HG03108 (cell line): ENCODE measurements around the gene MYH10.

Experiments
- ATAC-seq: cut with Tn5 transposase; IDR thresholded peaks from one replicate; pipeline ENCODE4 v1.9.1; 2021; ENCODE audit warnings: moderate library complexity; ENCODE audit not compliant: unreplicated experiment

Gene MYH10

DNA sequence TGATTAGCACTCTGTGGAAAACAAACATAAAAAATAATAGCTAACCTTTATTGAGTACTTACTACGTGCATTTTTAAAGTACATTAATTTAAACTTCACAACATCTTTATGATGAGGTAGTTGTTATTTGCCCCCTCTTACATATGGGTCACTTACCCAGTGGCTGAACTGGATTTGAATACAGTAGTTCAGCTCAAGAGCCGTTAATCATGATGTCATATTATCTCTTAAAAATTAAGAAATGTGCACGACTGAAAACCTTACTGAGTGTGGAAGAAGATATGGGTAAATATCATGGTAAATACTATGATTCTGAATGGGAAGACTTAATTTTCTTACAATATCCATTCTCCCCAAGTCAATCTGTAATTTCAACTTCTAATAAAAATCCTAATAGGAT, 177.2 kb downstream of the MYH10 start:
- ATAC-seq, result no peak

DNA sequence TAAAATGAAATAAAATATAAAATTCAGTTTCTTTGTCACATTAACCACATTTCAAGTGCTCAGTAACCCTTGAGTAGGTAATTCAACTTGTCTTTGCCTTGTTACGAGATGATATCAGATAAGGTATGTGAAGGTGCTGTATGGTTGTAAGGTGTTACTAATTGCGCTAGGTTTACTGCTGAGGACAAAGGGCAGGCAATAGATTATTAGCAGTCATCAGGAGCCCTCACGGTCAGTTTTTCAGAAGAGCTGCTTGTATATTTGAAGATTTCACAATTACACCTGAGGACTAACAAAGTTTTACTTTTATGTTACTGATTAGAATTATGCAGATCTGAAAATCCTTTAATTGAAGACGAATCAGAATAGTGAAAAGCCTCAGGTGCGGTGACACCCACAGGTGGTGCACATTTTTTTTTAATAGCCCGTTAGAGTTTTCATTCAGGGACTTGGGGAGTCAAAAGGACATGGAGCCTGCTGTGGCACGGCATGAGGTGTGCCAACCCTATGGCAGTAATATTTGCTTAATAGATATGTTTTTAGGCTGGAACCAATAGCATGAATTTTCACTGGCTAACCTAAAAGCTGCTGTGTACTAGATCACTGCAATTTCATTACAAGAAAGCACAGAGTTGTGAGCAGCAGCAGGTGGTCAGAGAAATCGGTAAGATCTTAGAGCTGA, 178.5 kb downstream of the MYH10 start:
- no peak for ATAC-seq

DNA sequence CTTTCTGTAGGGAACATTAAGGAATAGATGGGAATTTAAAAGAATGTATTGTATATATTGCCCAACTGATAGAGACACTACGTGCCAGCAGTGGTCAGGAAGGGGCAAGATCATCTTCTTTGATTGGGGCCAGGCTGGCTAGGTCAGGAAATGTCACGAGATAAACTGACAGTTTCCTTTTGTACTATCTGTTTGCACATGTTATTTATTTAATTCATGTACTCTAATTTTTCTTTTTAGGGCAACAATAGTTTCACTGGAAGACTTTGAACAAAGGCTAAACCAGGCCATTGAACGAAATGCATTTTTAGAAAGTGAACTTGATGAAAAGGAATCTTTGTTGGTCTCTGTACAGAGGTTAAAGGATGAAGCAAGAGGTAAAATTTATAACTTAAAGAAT, 182.2 kb downstream of the MYH10 start:
- no peak for ATAC-seq

DNA sequence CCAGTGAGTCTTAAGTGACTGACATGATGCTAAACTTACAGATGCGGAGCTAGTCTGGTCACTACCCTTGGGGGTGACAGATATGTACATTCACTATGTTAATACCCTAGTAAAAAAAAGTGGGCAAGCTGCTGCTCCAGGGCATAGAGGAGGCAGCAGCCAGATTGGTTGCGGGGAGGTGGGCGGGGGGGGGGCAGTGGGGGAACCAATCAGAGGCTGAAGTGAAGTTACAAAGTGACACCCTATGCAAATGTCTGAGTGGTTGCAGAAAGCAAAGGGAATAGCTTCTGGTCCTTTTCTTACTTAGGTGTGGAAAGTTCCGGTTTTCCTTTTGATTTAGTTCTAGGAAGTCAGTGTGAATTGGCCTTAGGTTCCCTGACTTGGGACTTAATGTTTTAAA, 182.7 kb downstream of the MYH10 start:
- ATAC-seq, result no peak

DNA sequence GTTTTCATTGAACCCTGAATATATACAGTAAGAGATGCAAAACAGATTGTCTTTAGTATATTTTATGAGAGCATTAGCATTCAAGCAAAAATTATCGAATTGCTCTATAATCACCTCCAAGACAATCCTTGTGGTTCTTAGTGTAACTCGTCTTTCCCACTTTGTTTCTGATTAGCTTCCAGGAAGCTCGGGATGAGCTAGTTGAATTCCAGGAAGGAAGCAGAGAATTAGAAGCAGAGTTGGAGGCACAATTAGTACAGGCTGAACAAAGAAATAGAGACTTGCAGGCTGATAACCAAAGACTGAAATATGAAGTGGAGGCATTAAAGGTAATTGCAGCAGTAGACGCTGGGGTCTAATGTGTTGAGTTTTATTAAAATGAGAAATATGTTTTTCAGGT, 185.0 kb downstream of the MYH10 start:
- no peak for ATAC-seq

DNA sequence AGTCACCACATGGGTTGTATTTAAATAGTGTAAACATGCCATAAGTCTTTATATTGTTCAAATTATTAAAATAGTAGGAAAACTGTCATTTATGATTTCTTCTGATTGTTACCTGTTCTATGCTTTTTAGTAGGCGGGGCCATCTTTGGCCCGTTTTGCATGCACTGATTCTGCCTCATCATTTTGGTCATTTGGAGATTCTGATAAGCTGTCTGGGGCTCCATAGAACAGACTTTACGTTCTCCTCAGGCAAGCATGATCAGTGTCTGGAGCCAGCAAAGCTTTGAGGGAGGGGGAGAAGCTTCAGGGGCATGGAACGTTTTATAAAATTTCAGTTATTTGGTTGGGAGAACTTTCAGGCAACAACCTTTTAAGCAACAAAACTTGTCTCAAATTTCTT, 186.0 kb downstream of the MYH10 start:
- no peak for ATAC-seq

DNA sequence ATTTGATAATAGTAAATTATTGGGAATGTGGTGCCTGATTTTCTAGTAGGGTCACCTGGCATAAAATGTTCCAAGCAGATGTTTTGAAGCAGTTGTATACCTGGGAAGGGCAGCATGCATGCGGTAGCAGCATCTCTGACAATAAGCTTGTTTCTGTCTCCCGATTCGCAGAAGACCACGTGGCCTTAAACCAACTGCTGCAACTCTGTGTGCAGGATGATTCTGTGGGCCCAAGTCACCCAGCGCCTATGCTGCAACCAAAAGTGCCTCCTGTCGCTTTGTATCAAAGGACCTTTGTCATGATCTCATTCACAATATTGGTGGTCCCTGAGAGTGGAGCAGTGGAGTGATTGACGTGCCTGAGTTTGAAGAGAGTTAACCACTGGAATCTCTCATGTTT, 186.8 kb downstream of the MYH10 start:
- no peak for ATAC-seq

DNA sequence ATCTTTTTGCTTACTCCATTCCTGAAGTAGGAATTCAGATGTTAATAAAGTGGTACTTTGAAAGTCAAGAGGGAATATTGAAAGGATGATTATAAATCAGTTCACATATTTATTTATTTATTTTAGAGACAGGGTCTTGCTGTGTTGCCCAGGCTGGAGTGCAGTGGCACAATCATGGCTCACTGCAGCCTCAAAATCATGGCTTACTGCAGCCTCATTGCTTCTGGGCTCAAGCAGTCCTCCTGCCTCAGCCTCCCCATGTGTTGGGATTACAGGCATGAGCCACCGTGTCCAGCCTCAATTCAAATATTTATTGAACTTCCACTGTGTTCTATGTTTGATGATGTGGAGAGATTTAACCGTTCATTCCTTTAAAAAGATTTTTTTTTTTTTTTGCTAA, 188.2 kb downstream of the MYH10 start:
- no peak for ATAC-seq

DNA sequence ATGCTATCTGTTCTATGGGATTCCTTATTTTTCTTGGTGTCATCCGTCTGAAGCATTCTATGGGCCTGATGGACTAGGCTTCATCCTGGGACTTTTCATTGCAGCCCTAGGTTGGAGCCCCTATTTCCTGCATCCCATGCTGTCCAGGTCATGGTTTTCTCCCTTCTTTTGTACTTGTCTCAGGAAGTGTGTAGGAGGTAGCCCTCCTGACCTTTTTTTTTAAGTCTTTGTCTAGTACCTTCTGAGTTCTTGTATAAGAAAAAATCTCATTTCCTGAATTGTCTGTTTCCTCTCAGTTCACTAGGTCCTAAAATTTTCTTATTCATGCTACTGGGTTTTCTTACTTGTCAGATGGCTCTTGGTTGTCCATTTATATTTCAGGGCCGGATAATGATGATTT, 188.8 kb downstream of the MYH10 start:
- ATAC-seq, result no peak

DNA sequence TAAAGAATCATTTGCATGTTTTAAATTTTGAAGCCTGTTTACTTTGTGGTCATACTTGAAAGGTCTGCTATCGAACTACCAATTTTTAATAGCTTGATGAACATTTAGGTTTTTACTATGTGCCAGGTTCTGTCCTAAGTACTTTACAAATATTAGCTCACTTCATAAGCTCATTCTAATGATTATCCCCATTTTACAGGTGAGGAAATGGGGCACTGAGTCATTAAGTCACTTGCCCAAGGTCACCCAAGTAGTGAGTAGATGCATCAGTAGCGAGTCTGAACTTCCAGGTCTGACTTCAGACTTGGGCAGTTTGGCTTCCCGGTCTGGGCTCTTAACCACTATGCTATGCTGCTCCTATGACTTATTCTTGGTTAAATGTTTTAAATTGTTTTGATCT, 190.8 kb downstream of the MYH10 start:
- ATAC-seq, result no peak

DNA sequence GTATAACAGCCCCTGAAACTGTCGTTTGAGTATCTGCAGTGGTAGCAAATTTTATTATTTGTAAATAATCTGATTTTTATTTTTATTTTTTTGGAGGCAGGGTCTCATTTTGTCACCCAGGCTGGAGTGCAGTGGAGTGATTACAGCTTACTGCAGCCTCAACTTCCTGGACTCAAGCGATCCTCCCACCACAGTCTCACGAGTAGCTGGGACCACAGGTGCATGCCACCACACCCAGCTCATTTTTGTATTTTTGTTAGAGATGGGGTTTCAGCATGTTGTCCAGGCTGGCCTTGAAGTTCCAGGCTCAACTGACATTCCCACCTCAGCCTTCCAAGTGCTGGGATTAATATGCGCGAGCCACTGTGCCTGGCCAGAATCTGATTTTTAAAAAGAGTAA, 192.1 kb downstream of the MYH10 start:
- ATAC-seq, result no peak

DNA sequence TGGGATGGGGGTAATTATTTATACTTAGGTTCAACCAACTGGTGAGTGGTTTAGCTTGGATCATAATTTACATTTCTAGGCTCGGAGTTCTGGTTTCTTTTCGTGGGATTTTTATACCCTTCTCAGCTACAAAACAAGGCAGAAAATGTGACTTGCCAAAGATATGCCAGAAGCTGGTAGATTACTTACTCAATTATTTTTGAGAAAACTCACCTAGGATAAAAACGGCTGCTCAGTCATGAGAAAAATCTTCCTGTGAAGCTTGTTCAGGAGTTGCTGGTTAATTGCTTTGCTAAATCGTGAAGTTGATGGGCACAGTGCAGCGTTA, 193.7 kb downstream of the MYH10 start:
- no peak for ATAC-seq

DNA sequence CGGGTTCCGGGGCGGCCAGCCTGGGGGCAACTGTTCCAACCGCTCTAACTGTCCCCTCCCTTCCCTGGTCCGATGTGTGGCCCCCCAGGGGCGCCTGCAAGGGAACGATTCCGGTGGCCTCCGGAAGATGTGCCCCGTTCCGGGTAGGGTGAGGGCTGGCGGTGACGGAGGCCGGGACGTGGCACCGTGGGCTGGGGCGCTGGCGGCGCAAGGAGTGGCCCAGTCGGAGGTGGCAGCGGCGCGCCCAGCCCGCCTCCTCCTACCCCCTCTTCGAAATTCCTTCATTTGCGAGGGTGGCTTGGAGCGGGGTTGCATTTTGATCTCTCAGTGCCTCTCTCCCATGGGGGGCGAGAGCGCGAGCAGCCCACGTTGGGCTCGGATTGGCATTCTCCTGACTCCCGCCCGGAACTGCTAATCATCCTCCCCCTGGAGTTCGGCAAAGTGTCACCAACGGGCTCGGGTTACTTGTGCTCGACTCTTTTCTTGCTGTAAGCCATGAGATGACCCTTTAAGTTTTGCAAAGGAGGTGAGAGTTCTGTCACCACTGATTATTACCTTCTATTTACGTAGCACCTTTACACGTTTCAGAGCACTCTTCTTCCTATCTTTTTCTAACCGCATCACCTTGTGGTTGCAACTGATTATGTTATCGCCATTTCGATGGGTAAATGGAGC, 194.2 kb downstream of the MYH10 start:
- peak; percentile 46 for ATAC-seq

DNA sequence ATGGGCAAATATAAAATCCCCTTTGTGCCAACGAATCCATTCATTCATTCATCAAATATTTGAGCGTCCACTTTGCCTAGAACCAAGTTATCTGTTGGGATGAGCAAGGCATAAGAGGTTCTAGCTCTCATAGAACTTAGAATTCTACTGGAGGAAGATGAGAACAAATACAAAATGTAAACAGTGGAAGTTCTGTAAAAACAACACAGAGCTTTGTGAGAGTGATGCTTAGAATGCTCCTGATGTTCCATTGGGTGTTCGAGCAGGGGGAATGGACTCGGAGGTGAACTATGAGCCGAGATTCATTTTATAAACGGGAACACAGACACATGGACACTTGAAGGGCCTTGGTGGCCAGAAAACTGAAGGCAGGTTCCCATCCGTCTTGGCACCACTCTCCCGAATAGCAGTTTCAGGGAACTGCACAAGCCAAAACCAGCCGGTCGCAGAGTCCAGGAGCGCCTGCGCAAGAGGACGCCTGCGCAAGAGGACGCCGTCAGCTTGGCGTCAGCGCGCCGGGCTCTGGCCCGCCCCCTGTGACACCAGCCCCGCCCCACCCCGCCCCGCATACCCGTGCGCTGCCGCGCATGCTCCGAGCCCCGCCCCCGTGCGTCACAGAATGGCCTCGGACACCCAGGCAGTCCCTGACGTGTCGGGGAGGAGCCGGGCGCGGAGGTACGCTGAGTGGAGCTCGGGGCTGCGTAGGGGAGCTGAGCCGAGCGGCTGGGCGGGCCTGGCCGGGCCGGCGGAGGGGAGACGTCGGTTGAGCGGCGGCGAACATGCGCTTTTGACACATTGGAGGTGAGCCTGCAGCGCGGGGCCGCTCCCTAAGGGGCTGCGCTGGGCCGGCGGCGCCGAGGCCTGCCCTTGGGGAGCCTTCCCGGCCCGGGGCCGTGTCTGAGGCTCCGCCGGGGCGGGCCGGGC, 195.0 kb downstream of the MYH10 start, which contains the start of gene NDEL1:
TSS of gene NDEL1 (plus strand) at position 640 of the 924 bp plus-strand sequence. CDS start 8,388 bp downstream, outside the sequence.
- ATAC-seq, result peak; percentile 89

DNA sequence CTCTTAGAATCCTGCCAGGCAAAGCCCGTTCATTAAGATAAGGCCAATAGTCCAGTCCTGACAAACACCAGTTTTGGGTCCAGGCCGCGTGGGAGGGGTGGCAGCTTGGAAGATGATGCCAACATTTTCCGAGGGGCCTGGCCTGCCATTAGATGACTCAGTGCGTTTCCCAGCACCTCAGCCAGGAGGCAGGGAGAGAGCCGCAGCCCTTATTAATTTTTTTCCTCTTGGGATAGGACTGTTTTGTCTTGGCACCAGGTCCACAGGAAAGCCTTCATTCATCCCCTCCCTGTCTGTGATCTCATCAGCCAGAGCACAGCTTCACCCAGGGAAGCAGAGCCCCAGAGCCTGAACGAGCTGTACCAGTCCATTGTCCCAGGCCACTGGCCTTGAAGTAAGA, 199.6 kb downstream of the MYH10 start:
- no peak for ATAC-seq

DNA sequence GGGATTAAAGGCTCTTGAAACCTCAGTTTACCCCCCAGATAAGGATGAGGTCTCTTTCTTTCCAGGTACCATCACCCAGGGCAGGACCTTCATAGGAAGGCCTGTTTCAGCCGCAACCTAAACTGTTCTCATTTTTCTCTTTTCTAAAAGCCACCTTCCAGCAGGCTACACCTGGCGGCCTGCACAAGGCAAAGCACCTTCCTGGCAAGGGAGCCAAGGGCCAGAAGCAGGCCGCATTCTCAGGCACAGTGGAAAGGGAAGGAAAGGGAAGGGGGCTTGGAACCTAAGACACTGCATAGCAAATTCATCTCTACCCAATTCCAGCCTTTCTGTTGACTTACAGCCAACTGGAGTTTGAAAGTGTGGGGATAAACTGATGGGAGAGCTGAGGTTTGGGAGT, 203.7 kb downstream of the MYH10 start:
- no peak for ATAC-seq

DNA sequence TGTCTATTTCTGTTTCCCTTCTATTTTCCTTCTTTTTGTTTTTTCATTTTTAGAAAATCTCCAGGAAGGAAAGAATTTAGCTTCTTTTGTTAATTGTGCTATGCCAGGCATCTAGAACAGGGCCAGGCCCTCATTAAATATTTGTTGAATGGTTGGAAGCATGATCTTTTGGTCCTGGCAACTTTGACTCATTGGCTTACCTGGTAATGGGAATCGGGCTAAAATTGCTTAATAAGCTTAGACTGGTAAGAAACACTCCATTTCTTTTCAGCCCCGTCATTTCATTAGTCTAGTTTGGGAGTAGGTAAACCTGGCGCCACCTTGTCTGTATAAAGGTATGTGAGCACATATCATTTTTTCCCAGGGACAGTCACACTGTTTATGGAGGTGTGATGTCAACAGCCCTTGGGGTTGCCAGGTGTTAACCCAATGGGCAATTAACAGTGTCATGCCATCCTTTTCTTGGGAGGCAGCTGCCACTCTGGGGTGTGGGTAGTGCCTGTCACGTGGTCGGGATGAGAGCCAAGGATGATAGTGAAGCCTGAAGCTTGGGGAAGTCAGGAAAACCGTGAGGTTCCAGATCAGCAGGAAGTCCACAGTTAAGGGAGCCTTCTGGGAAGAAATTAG, 204.3 kb downstream of the MYH10 start:
- no peak for ATAC-seq
